PFSK-1 (cell line): Measurements from ENCODE around the gene KCND1.

Experiments used
- FOXP2 ChIP-seq: optimal IDR thresholded peaks from 2 replicates; pipeline ENCODE3; 2011; ENCODE audit warnings: borderline replicate concordance, control low read depth, inconsistent platforms; ENCODE audit not compliant: insufficient read depth; ENCODE audit errors: extremely low read length, extremely low read depth
- POLR2AphosphoS5 ChIP-seq: IDR thresholded peaks from 2 replicates; pipeline ENCODE4 v1.6.1; 2012; ENCODE audit warnings: low read depth, mild to moderate bottlenecking, control low read depth, low read length, moderate library complexity
- SIN3A ChIP-seq: IDR thresholded peaks from 2 replicates; pipeline ENCODE4 v1.6.1; 2012; ENCODE audit warnings: mild to moderate bottlenecking, low read length, moderate library complexity, borderline replicate concordance; ENCODE audit not compliant: insufficient read depth
- TAF1 ChIP-seq: IDR thresholded peaks from 2 replicates; pipeline ENCODE4 v1.6.1; 2012; ENCODE audit warnings: low read length, control low read depth, borderline replicate concordance; ENCODE audit not compliant: insufficient read depth
- TF ChIP-seq, protein P1 (sequence below), 2 experiments: IDR thresholded peaks; 2 replicates each; pipeline versions ENCODE4 v1.6.1 to v1.8.0; 2011 to 2012; ENCODE audit warnings: low read depth in 2 of 2, low read length in 2 of 2, control low read depth in 1 of 2, inconsistent platforms in 1 of 2, mild to moderate bottlenecking in 1 of 2, moderate library complexity in 1 of 2; ENCODE audit not compliant: insufficient read depth in 1 of 2

DNA sequence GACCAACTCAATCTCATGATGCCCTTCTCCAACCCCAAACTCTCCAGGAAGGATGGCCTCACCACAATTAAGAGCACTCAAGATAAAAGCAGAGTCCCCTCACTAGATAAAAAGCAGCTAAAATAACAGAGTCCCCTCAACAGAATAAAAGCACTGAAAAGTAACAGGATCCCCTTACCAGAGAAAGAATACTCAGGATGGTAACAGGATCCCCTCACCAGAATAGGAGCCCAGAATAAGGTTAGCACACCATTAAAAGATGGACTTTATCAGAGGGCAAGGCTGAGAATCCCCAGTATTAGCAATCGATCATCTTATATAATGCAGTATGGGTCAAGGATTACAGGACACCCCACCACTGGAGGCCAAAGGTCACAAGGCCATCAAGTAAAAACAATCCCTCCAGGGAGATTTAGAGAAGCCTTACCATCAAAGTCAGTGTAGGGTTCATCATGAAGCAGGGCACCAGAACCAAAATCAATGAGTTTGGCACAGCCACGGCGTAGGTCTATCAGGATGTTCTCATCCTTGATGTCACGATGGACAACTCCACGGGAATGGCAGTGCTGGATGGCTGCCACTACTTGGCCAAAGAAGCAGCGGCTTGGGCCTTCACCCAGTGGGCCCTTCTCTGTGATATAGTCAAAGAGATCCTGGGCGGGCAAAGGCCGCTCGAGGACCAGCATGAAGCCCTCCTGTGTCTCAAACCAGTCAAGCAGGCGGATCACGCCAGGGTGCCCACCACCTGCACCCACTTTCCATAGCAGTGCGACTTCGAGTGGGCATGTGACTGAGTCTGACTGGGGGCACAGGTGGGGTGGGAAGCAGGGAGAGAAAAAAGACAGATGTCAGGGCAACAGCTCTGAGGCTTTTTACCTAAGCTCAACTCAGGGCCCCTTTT is 56.8 kb downstream of the KCND1 start:
- TF ChIP-seq POLR2AphosphoS5 (no peak), TAF1 (no peak), FOXP2 (no peak), SIN3A (no peak)
- TF ChIP-seq, protein P1, sequence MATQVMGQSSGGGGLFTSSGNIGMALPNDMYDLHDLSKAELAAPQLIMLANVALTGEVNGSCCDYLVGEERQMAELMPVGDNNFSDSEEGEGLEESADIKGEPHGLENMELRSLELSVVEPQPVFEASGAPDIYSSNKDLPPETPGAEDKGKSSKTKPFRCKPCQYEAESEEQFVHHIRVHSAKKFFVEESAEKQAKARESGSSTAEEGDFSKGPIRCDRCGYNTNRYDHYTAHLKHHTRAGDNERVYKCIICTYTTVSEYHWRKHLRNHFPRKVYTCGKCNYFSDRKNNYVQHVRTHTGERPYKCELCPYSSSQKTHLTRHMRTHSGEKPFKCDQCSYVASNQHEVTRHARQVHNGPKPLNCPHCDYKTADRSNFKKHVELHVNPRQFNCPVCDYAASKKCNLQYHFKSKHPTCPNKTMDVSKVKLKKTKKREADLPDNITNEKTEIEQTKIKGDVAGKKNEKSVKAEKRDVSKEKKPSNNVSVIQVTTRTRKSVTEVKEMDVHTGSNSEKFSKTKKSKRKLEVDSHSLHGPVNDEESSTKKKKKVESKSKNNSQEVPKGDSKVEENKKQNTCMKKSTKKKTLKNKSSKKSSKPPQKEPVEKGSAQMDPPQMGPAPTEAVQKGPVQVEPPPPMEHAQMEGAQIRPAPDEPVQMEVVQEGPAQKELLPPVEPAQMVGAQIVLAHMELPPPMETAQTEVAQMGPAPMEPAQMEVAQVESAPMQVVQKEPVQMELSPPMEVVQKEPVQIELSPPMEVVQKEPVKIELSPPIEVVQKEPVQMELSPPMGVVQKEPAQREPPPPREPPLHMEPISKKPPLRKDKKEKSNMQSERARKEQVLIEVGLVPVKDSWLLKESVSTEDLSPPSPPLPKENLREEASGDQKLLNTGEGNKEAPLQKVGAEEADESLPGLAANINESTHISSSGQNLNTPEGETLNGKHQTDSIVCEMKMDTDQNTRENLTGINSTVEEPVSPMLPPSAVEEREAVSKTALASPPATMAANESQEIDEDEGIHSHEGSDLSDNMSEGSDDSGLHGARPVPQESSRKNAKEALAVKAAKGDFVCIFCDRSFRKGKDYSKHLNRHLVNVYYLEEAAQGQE (IDR thresholded peaks at IDR 0.05; ENCODE audit: insufficient read depth in 1 of 2, low read depth in 2 of 2, low read length in 2 of 2) = no peak
